ENCODE measurements around the gene SH3RF2.

SH3RF2 gene

GRCh38 chr5:145908206-145908960 lies 28.0 kb upstream of the SH3RF2 start:
- Histone ChIP-seq H3K4me3 (ENCODE audit: low read depth, low read length) (no peak overlapping the region), H3K4me1 (ENCODE audit: control insufficient read depth, insufficient read depth, low read length, unreplicated experiment) (no peaks in the 10 kb centered on the region), H2AFZ (ENCODE audit: low read length, unreplicated experiment) (no peak overlapping the region), H3K79me2 (ENCODE audit: control insufficient read depth, insufficient read depth, low read length, unreplicated experiment) (no peaks in the 10 kb centered on the region), H3K27me3 (ENCODE audit: insufficient read depth, low read length) (0 out of 2 replicates have a peak, but pooled peaks cover 6% of the 10 kb centered on the region), H3K27ac (ENCODE audit: low read depth, low read length) (no peak overlapping the region), H3K36me3 (ENCODE audit: insufficient read depth, low read length) (no peaks in the 10 kb centered on the region)

GRCh38 chr5:145911164-145911563 lies 25.2 kb upstream of the SH3RF2 start:
- 0 out of 2 replicates have a peak, but pooled peaks cover 6% of the 10 kb centered on the region for H3K27me3 ChIP-seq (ENCODE audit: insufficient read depth, low read length)
- H3K4me1 ChIP-seq (ENCODE audit: control insufficient read depth, insufficient read depth, low read length, unreplicated experiment): no peaks in the 10 kb centered on the region
- no peak overlapping the region for H2AFZ ChIP-seq (ENCODE audit: low read length, unreplicated experiment)
- H3K79me2 ChIP-seq (ENCODE audit: control insufficient read depth, insufficient read depth, low read length, unreplicated experiment): no peaks in the 10 kb centered on the region
- H3K4me3 ChIP-seq (ENCODE audit: low read depth, low read length): no peak overlapping the region
- H3K27ac ChIP-seq (ENCODE audit: low read depth, low read length): no peak overlapping the region
- H3K36me3 ChIP-seq (ENCODE audit: insufficient read depth, low read length): no peaks in the 10 kb centered on the region

- no peak overlapping the region for H3K4me3 ChIP-seq (ENCODE audit: low read depth, low read length)
- H3K27ac ChIP-seq (ENCODE audit: low read depth, low read length): no peak overlapping the region
- H2AFZ ChIP-seq (ENCODE audit: low read length, unreplicated experiment): no peak overlapping the region
- no peaks in the 10 kb centered on the region for H3K36me3 ChIP-seq (ENCODE audit: insufficient read depth, low read length)
- H3K27me3 ChIP-seq (ENCODE audit: insufficient read depth, low read length): 0 out of 2 replicates have a peak, but pooled peaks cover 6% of the 10 kb centered on the region
- peaks cover 1% of the 10 kb centered on the region for H3K4me1 ChIP-seq (ENCODE audit: control insufficient read depth, insufficient read depth, low read length, unreplicated experiment)
- H3K79me2 ChIP-seq (ENCODE audit: control insufficient read depth, insufficient read depth, low read length, unreplicated experiment): no peaks in the 10 kb centered on the region
These were observed 24.4 kb upstream of the SH3RF2 start for GRCh38 chr5:145912019-145912418.

- Histone ChIP-seq H3K27ac (ENCODE audit: low read depth, low read length) (no peak overlapping the region), H3K79me2 (ENCODE audit: control insufficient read depth, insufficient read depth, low read length, unreplicated experiment) (no peaks in the 10 kb centered on the region), H3K36me3 (ENCODE audit: insufficient read depth, low read length) (no peaks in the 10 kb centered on the region), H3K4me1 (ENCODE audit: control insufficient read depth, insufficient read depth, low read length, unreplicated experiment) (peaks cover 7% of the 10 kb centered on the region), H2AFZ (ENCODE audit: low read length, unreplicated experiment) (no peak overlapping the region), H3K27me3 (ENCODE audit: insufficient read depth, low read length) (0 out of 2 replicates have a peak, but pooled peaks cover 6% of the 10 kb centered on the region), H3K4me3 (ENCODE audit: low read depth, low read length) (no peak overlapping the region)
These were observed 23.8 kb upstream of the SH3RF2 start for GRCh38 chr5:145912594-145912993.

- no peak overlapping the region for H3K4me3 ChIP-seq (ENCODE audit: low read depth, low read length)
- H3K79me2 ChIP-seq (ENCODE audit: control insufficient read depth, insufficient read depth, low read length, unreplicated experiment): no peaks in the 10 kb centered on the region
- peaks cover 7% of the 10 kb centered on the region for H3K4me1 ChIP-seq (ENCODE audit: control insufficient read depth, insufficient read depth, low read length, unreplicated experiment)
- H3K27ac ChIP-seq (ENCODE audit: low read depth, low read length): no peak overlapping the region
- H2AFZ ChIP-seq (ENCODE audit: low read length, unreplicated experiment): no peak overlapping the region
- 0 out of 2 replicates have a peak, but pooled peaks cover 3% of the 10 kb centered on the region for H3K27me3 ChIP-seq (ENCODE audit: insufficient read depth, low read length)
- H3K36me3 ChIP-seq (ENCODE audit: insufficient read depth, low read length): no peaks in the 10 kb centered on the region
These were observed 22.7 kb upstream of the SH3RF2 start for GRCh38 chr5:145913701-145914100.

- Histone ChIP-seq H3K4me3 (ENCODE audit: low read depth, low read length) (no peak overlapping the region), H2AFZ (ENCODE audit: low read length, unreplicated experiment) (no peak overlapping the region), H3K36me3 (ENCODE audit: insufficient read depth, low read length) (no peaks in the 10 kb centered on the region), H3K27me3 (ENCODE audit: insufficient read depth, low read length) (no peaks in the 10 kb centered on the region), H3K27ac (ENCODE audit: low read depth, low read length) (no peak overlapping the region), H3K4me1 (ENCODE audit: control insufficient read depth, insufficient read depth, low read length, unreplicated experiment) (peaks cover 7% of the 10 kb centered on the region), H3K79me2 (ENCODE audit: control insufficient read depth, insufficient read depth, low read length, unreplicated experiment) (no peaks in the 10 kb centered on the region)
These were observed 20.3 kb upstream of the SH3RF2 start for GRCh38 chr5:145915970-145916638.

GRCh38 chr5:145917288-145917687 lies 19.1 kb upstream of the SH3RF2 start:
- Histone ChIP-seq H3K79me2 (ENCODE audit: control insufficient read depth, insufficient read depth, low read length, unreplicated experiment) (no peaks in the 10 kb centered on the region), H3K27ac (ENCODE audit: low read depth, low read length) (no peak overlapping the region), H2AFZ (ENCODE audit: low read length, unreplicated experiment) (no peak overlapping the region), H3K4me1 (ENCODE audit: control insufficient read depth, insufficient read depth, low read length, unreplicated experiment) (peaks cover 7% of the 10 kb centered on the region), H3K27me3 (ENCODE audit: insufficient read depth, low read length) (no peaks in the 10 kb centered on the region), H3K36me3 (ENCODE audit: insufficient read depth, low read length) (no peaks in the 10 kb centered on the region), H3K4me3 (ENCODE audit: low read depth, low read length) (no peak overlapping the region)

GRCh38 chr5:145918397-145918796 lies 18.0 kb upstream of the SH3RF2 start:
- Histone ChIP-seq H3K36me3 (ENCODE audit: insufficient read depth, low read length) (no peaks in the 10 kb centered on the region), H3K4me3 (ENCODE audit: low read depth, low read length) (no peak overlapping the region), H3K79me2 (ENCODE audit: control insufficient read depth, insufficient read depth, low read length, unreplicated experiment) (no peaks in the 10 kb centered on the region), H2AFZ (ENCODE audit: low read length, unreplicated experiment) (no peak overlapping the region), H3K27ac (ENCODE audit: low read depth, low read length) (no peak overlapping the region), H3K4me1 (ENCODE audit: control insufficient read depth, insufficient read depth, low read length, unreplicated experiment) (peaks cover 7% of the 10 kb centered on the region), H3K27me3 (ENCODE audit: insufficient read depth, low read length) (no peaks in the 10 kb centered on the region)

- Histone ChIP-seq H3K27me3 (ENCODE audit: insufficient read depth, low read length) (no peaks in the 10 kb centered on the region), H3K36me3 (ENCODE audit: insufficient read depth, low read length) (no peaks in the 10 kb centered on the region), H3K4me3 (ENCODE audit: low read depth, low read length) (no peak overlapping the region), H2AFZ (ENCODE audit: low read length, unreplicated experiment) (no peak overlapping the region), H3K27ac (ENCODE audit: low read depth, low read length) (no peak overlapping the region), H3K79me2 (ENCODE audit: control insufficient read depth, insufficient read depth, low read length, unreplicated experiment) (no peaks in the 10 kb centered on the region), H3K4me1 (ENCODE audit: control insufficient read depth, insufficient read depth, low read length, unreplicated experiment) (peaks cover 10% of the 10 kb centered on the region)
These were observed 17.0 kb upstream of the SH3RF2 start for GRCh38 chr5:145919413-145919812.

GRCh38 chr5:145920542-145921210 lies 15.7 kb upstream of the SH3RF2 start:
- no peaks in the 10 kb centered on the region for H3K27me3 ChIP-seq (ENCODE audit: insufficient read depth, low read length)
- no peaks in the 10 kb centered on the region for H3K79me2 ChIP-seq (ENCODE audit: control insufficient read depth, insufficient read depth, low read length, unreplicated experiment)
- no peak overlapping the region for H3K4me3 ChIP-seq (ENCODE audit: low read depth, low read length)

More at GRCh38 chr5:145920542-145921210, 15.7 kb upstream of the SH3RF2 start:
- no peak overlapping the region for H3K27ac ChIP-seq (ENCODE audit: low read depth, low read length)
- H2AFZ ChIP-seq (ENCODE audit: low read length, unreplicated experiment): no peak overlapping the region
- H3K36me3 ChIP-seq (ENCODE audit: insufficient read depth, low read length): no peaks in the 10 kb centered on the region
- peaks cover 22% of the 10 kb centered on the region for H3K4me1 ChIP-seq (ENCODE audit: control insufficient read depth, insufficient read depth, low read length, unreplicated experiment)
